K562 (cell line): Measurements from ENCODE around the gene CPEB1. TPM values are rescaled to one million over a fixed set of nuclear protein-coding genes. Genes with fewer than 3 reads are reported as not detected.

ENCODE experiments used
- polyA plus RNA-seq, 8 experiments: library from polyadenylated mRNA; depleted of rRNA in 4 of 8; stranded (reverse) in 5 of 8; unstranded in 3 of 8; fragments of >200 nt; fragmentation: Nextera tagmentation in 2 of 8; fragmentation: Illumina TruSeq in 1 of 8; extraction: Ambion mirVana in 2 of 8; extraction: Trizol in 1 of 8; gene quantifications; 2 replicates each; pipeline versions ENCODE4 v1.2.1 to v1.2.3, GENCODE V29; 2011 to 2014; ENCODE audit warnings: inconsistent platforms in 1 of 8, missing spikeins in 1 of 8
- total RNA-seq, 7 experiments: library from RNA; depleted of rRNA in 6 of 7; stranded (reverse); fragments of >200 nt in 6 of 7; fragmentation: Illumina TruSeq in 2 of 7; extraction: Trizol in 2 of 7; gene quantifications; 2 replicates each; pipeline versions ENCODE4 v1.2.1 to v1.2.3, GENCODE V29; 2011 to 2021; ENCODE audit warnings: low replicate concordance in 1 of 7
- TF ChIP-seq, protein P1 (sequence below): sonication (generic); formaldehyde crosslinking; IDR thresholded peaks from 2 replicates; pipeline ENCODE4 v1.8.0; 2023; ENCODE audit warnings: missing genetic modification reagents, mild to moderate bottlenecking, borderline replicate concordance
- TF ChIP-seq, protein P2 (sequence below): fragments of 200-800 bp; sonication (Bioruptor generic); IDR thresholded peaks from 2 replicates; pipeline ENCODE4 v1.6.1; 2016; ENCODE audit warnings: missing genetic modification characterization, missing compliant biosample characterization

Gene CPEB1
- total and polyA plus RNA-seq, 9 of the 15 experiments (the other 6 are each of a cell fraction or from before 2014, with no cell fraction given), result 2.2 to 13.4 (median 9.7) TPM

DNA sequence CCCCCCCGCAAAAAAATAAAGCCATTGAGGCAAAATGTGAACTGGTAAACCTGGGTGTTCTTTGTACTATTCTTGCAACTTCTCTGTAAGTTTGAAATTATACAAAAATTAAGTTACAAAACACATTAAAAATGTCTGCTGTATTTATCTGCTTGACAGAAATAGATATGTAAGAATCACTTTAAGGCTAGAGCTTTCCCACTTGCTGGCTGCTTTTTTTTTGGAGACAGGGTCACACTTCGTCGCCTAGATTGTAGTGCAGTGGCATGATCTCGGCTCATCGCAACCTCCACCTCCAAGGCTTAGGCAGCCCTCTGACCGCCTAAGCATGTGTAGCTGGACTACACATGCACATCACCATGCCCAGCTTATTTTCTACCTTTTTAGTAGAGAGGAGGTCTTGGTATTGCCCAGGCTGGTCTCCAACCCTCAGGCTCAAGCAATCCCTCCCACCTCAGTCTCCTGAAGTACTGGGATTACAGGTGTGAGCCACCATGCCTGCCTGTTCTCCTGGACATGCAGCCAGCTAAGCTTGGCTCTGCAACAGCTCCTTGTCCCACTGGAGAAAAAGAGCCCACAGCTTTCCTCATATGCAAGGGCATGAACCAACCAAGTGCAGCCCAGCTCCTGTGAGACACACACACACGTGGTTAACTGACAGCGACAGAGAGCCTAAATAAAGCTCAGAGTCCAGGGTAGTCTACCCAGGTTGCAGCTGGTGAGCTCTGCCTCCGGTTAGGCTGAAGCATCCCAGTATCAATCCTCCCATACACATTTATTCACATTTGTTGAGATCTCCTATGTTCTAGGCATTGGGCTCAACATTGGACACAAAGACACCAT lies 111.4 kb downstream of the CPEB1 start (continued):
- TF ChIP-seq, protein P1, sequence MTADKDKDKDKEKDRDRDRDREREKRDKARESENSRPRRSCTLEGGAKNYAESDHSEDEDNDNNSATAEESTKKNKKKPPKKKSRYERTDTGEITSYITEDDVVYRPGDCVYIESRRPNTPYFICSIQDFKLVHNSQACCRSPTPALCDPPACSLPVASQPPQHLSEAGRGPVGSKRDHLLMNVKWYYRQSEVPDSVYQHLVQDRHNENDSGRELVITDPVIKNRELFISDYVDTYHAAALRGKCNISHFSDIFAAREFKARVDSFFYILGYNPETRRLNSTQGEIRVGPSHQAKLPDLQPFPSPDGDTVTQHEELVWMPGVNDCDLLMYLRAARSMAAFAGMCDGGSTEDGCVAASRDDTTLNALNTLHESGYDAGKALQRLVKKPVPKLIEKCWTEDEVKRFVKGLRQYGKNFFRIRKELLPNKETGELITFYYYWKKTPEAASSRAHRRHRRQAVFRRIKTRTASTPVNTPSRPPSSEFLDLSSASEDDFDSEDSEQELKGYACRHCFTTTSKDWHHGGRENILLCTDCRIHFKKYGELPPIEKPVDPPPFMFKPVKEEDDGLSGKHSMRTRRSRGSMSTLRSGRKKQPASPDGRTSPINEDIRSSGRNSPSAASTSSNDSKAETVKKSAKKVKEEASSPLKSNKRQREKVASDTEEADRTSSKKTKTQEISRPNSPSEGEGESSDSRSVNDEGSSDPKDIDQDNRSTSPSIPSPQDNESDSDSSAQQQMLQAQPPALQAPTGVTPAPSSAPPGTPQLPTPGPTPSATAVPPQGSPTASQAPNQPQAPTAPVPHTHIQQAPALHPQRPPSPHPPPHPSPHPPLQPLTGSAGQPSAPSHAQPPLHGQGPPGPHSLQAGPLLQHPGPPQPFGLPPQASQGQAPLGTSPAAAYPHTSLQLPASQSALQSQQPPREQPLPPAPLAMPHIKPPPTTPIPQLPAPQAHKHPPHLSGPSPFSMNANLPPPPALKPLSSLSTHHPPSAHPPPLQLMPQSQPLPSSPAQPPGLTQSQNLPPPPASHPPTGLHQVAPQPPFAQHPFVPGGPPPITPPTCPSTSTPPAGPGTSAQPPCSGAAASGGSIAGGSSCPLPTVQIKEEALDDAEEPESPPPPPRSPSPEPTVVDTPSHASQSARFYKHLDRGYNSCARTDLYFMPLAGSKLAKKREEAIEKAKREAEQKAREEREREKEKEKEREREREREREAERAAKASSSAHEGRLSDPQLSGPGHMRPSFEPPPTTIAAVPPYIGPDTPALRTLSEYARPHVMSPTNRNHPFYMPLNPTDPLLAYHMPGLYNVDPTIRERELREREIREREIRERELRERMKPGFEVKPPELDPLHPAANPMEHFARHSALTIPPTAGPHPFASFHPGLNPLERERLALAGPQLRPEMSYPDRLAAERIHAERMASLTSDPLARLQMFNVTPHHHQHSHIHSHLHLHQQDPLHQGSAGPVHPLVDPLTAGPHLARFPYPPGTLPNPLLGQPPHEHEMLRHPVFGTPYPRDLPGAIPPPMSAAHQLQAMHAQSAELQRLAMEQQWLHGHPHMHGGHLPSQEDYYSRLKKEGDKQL, result no peak
- TF ChIP-seq, protein P2, sequence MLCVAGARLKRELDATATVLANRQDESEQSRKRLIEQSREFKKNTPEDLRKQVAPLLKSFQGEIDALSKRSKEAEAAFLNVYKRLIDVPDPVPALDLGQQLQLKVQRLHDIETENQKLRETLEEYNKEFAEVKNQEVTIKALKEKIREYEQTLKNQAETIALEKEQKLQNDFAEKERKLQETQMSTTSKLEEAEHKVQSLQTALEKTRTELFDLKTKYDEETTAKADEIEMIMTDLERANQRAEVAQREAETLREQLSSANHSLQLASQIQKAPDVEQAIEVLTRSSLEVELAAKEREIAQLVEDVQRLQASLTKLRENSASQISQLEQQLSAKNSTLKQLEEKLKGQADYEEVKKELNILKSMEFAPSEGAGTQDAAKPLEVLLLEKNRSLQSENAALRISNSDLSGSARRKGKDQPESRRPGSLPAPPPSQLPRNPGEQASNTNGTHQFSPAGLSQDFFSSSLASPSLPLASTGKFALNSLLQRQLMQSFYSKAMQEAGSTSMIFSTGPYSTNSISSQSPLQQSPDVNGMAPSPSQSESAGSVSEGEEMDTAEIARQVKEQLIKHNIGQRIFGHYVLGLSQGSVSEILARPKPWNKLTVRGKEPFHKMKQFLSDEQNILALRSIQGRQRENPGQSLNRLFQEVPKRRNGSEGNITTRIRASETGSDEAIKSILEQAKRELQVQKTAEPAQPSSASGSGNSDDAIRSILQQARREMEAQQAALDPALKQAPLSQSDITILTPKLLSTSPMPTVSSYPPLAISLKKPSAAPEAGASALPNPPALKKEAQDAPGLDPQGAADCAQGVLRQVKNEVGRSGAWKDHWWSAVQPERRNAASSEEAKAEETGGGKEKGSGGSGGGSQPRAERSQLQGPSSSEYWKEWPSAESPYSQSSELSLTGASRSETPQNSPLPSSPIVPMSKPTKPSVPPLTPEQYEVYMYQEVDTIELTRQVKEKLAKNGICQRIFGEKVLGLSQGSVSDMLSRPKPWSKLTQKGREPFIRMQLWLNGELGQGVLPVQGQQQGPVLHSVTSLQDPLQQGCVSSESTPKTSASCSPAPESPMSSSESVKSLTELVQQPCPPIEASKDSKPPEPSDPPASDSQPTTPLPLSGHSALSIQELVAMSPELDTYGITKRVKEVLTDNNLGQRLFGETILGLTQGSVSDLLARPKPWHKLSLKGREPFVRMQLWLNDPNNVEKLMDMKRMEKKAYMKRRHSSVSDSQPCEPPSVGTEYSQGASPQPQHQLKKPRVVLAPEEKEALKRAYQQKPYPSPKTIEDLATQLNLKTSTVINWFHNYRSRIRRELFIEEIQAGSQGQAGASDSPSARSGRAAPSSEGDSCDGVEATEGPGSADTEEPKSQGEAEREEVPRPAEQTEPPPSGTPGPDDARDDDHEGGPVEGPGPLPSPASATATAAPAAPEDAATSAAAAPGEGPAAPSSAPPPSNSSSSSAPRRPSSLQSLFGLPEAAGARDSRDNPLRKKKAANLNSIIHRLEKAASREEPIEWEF (CRISPR knock-in tag), result no peak
